ENCODE results near the gene LMCD1. TPM values are rescaled to one million over a fixed set of nuclear protein-coding genes. Genes with fewer than 3 reads are reported as not detected.

Gene LMCD1
- total and polyA plus RNA-seq, 2 experiments from 2014 or later = 22.9 to 27.7 TPM

GRCh38 chr3:8540456-8540855 lies 38.8 kb downstream of the LMCD1 start:
- Histone ChIP-seq H3K9me3 (ENCODE audit: low read depth) (no peaks in the 10 kb centered on the region), H3K27me3 (no peaks in the 10 kb centered on the region), H3K4me1 (ENCODE audit: low read depth) (peaks cover 6% of the 10 kb centered on the region), H3K27ac (no peak overlapping the region), H3K4me3 (no peak overlapping the region), H3K36me3 (peaks cover 6% of the 10 kb centered on the region)
- TF ChIP-seq, protein P1, sequence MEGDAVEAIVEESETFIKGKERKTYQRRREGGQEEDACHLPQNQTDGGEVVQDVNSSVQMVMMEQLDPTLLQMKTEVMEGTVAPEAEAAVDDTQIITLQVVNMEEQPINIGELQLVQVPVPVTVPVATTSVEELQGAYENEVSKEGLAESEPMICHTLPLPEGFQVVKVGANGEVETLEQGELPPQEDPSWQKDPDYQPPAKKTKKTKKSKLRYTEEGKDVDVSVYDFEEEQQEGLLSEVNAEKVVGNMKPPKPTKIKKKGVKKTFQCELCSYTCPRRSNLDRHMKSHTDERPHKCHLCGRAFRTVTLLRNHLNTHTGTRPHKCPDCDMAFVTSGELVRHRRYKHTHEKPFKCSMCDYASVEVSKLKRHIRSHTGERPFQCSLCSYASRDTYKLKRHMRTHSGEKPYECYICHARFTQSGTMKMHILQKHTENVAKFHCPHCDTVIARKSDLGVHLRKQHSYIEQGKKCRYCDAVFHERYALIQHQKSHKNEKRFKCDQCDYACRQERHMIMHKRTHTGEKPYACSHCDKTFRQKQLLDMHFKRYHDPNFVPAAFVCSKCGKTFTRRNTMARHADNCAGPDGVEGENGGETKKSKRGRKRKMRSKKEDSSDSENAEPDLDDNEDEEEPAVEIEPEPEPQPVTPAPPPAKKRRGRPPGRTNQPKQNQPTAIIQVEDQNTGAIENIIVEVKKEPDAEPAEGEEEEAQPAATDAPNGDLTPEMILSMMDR (IDR thresholded peaks at IDR 0.05; ENCODE audit: low read depth, low read length) = no peak
- DNase-seq (ENCODE audit: low read depth in 1 of 2, low spot score in 1 of 2) = no peak

DNA sequence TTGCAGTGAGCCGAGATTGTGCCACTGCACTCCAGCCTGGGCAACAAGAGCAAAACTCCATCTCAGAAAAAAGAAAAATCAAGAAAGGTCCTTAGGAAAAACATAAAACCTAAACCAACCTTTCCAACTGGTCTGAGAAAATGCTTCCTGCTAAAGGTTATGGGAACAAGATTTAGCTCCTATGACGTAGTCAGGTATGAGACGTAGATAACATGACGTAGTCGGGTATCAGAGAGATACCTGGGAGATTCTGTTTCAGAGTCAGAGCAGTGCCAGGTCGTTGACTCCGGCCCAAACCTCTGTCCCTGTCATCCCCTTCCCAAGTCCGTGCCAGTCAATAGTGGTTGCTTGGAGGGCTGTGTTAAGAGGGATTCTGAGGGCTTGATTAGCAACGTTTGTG lies 39.9 kb downstream of the LMCD1 start:
- Histone ChIP-seq H3K27me3 (no peaks in the 10 kb centered on the region), H3K4me3 (no peak overlapping the region), H3K9me3 (ENCODE audit: low read depth) (no peaks in the 10 kb centered on the region), H3K27ac (no peak overlapping the region), H3K36me3 (peaks cover 6% of the 10 kb centered on the region), H3K4me1 (ENCODE audit: low read depth) (no peaks in the 10 kb centered on the region)
- TF ChIP-seq, protein P1 (IDR thresholded peaks at IDR 0.05; ENCODE audit: low read depth, low read length) = no peak
- no peak for DNase-seq (ENCODE audit: low read depth in 1 of 2, low spot score in 1 of 2)

DNA sequence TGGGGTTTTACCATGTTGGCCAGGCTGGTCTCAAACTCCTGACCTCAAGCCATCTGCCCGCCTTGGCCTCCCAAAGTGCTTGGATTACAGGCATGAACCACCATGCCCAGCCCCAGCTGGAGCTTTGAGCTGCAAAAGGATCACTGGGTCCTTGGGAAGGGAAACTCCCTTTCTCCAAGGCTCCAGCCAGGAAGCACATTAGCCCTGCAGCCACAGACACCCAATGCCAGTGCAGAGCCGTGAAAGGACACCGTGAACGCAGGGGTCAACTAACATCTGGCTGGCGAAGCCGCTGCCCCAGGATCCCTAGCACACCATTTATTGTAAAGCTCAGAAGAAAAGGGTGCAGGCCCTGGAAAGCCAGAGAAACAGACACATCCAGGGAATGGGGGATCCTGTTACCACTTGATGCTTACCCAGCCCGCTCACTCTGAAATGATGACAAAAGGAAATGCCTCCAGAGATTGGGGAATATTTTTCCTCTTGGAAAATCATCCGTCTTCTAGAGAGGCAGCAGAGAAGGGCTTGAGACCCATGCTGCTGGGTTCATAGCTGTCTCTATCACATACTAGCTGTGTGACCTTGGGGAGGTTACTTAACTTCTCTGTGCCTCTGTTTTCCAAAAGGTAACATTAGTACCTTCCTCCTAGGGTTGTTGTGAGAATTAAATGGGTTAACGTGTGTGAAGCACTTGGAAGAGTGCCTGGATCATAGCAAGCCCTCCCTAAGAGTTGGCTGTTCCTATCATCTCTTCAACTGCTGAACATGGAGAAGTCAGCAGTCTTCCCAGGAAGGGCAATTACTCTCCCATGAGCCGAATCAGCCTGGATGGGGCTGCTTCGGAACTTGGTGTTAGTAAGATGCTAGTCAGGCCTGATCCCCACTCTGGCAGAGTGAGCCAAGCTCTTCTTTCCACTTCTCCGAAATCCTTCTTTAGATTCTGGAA lies 40.8 kb downstream of the LMCD1 start:
- Histone ChIP-seq H3K27ac (no peak overlapping the region), H3K4me1 (ENCODE audit: low read depth) (no peaks in the 10 kb centered on the region), H3K9me3 (ENCODE audit: low read depth) (no peaks in the 10 kb centered on the region), H3K4me3 (no peak overlapping the region), H3K27me3 (no peaks in the 10 kb centered on the region), H3K36me3 (peaks cover 6% of the 10 kb centered on the region)
- TF ChIP-seq, protein P1 (IDR thresholded peaks at IDR 0.05; ENCODE audit: low read depth, low read length) = no peak
- DNase-seq (ENCODE audit: low read depth in 1 of 2, low spot score in 1 of 2) = no peak

- Histone ChIP-seq H3K36me3 (no peaks in the 10 kb centered on the region), H3K9me3 (ENCODE audit: low read depth) (no peaks in the 10 kb centered on the region), H3K27ac (no peak overlapping the region), H3K4me1 (ENCODE audit: low read depth) (no peaks in the 10 kb centered on the region), H3K27me3 (no peaks in the 10 kb centered on the region), H3K4me3 (no peak overlapping the region)
- no peak for DNase-seq (ENCODE audit: low read depth in 1 of 2, low spot score in 1 of 2)
- TF ChIP-seq, protein P1 (IDR thresholded peaks at IDR 0.05; ENCODE audit: low read depth, low read length) = no peak
Observed at GRCh38 chr3:8546609-8547008, 45.0 kb downstream of the LMCD1 start.

GRCh38 chr3:8548502-8549275 lies 47.1 kb downstream of the LMCD1 start:
- H3K27ac ChIP-seq = no peak overlapping the region
- TF ChIP-seq, protein P1 (IDR thresholded peaks at IDR 0.05; ENCODE audit: low read depth, low read length) = no peak
- DNase-seq (ENCODE audit: low read depth in 1 of 2, low spot score in 1 of 2) = no peak
- peaks cover 3% of the 10 kb centered on the region for H3K4me1 ChIP-seq (ENCODE audit: low read depth)
- H3K27me3 ChIP-seq = no peaks in the 10 kb centered on the region
- no peaks in the 10 kb centered on the region for H3K36me3 ChIP-seq
- H3K4me3 ChIP-seq = no peak overlapping the region
- H3K9me3 ChIP-seq (ENCODE audit: low read depth) = no peaks in the 10 kb centered on the region

Measured in cardiac muscle cell (in vitro differentiated cells and primary cell).